NOMO-1 treated with dmso at 0.1 percent for 144 hours (cell line): Measurements from ENCODE around the gene STMP1.
A peak's percentile ranks its signal among the peaks of the same experiment; 100 is the strongest.
"Not testable (repeated sequence)": the region's sequence is repeated elsewhere in the genome, so short reads cannot be mapped to it uniquely, and the experiment has no call there.

Experiments used
- DNase-seq: peaks from one replicate; lab custom pipeline; 2025; ENCODE audit not compliant: unreplicated experiment; lab: John Stamatoyannopoulos, UW

Gene STMP1

GRCh38 chr7:135662373-135663114 is at the start of gene STMP1:
Gene STMP1 (plus strand): TSS chr7:135662514.
- DNase-seq: peak; percentile 34

- DNase-seq: no peak
These were observed 46.2 kb upstream of the STMP1 start for GRCh38 chr7:135616136-135616535.

GRCh38 chr7:135617781-135618180 is 44.5 kb upstream of the STMP1 start:
- DNase-seq: no peak

GRCh38 chr7:135618510-135618909 is 43.8 kb upstream of the STMP1 start:
- DNase-seq: no peak

DNA sequence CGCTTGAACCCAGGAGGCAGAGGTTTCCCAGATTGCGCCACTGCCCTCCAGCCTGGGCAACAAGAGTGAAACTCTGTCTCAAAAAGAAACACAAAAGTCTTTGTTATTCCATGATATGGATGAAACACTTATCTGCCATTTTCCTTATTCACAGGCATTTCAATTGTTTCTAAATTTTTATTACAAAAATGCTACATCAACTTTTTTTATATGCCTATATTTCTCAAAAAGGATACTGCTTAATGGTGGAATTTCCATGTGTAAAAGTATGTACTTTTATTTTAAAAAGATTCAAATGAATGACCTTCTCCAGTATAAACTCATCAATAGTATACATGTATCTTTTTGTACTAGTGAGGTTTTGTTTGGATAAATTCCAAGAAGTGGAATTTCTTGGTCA is 41.9 kb upstream of the STMP1 start:
- no peak for DNase-seq

GRCh38 chr7:135620980-135621850 is 41.1 kb upstream of the STMP1 start:
- no peak for DNase-seq

- no peak for DNase-seq
These were observed 28.0 kb upstream of the STMP1 start for GRCh38 chr7:135634191-135634878.

DNA sequence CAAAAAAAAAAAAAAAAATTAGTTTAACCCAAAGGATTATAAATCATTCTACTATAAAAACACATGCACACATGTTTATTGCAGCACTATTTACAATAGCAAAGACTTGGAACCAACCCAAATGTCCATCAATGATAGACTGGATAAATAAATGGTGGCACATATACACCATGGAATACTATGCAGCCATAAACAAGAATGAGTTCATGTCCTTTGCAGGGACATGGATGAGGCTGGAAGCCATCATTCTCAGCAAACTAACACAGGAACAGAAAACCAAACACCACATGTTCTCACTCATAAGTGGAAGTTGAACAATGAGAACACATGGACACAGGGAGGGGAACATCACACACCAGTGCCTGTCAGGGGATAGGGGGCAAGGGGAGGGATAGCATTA is 22.6 kb upstream of the STMP1 start:
- DNase-seq: not testable (repeated sequence)

DNA sequence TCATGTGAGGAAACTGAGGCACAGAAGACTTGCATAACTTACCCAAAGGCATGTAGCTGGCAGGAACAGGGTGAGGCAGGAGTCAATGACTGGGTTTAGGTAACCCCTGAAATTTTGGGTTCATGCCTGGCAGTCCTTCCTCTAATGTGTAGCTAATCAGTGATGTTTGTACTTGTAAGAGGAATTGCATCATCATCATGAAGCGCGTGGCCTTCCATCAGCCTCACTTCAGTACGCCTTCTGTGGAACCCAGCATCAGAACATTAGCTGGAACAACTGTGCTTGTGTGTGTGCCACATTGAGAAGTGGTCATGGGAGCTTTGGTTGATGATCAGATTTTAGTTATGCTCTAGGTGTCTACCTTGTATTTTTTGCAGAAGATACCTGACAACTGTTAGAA is 18.2 kb upstream of the STMP1 start:
- DNase-seq: no peak

- DNase-seq: no peak
These were observed 17.6 kb upstream of the STMP1 start for GRCh38 chr7:135644729-135645128.

DNA sequence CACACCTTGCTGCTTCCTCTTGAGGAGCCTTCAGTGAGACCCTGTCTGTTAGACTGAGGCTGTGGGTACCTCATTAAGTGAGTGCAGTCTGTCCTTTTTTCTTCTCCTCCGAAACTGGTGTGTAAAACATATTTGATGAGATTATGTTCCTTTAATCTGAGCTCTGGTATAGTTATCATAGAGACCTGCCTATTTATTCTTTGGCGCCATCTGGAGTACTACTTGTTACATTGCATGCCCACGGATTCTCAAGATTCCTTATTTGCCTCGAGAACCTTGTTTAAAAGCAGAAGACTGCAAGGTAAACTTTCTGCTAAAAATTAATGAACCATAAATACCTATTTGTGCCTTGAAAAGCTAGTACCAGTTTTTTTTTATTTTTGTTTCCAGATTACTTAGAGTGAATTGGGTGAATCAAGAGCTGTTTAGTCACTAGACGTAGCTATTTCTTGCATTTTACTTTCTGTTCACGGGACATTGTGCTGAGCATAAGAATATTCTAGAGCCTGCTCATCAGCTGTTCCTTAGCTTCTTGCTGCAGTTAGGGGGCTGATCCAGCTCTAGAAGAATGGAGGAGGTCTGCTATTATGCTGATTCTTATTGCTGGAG is 16.9 kb upstream of the STMP1 start:
- no peak for DNase-seq

GRCh38 chr7:135647755-135648154 is 14.6 kb upstream of the STMP1 start:
- DNase-seq: no peak

DNA sequence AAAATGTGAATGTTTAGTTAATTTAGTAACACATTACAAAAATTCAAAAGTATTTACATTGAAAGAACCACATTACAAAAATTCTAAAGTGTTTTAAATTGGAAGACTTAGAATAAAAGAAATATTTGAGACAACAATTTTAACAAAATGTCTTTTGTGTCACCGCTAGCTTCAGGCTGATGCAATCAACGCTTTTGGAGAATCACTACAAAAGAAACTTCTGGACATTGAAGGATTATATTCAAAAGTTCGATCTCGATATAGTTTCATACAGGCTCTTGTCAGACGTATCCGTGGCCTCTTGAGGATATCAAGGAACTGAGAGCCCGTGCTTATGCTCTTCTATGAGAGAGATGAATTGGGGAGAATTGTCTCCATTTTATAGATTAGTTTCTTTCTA is 14.1 kb upstream of the STMP1 start:
- DNase-seq: no peak

DNA sequence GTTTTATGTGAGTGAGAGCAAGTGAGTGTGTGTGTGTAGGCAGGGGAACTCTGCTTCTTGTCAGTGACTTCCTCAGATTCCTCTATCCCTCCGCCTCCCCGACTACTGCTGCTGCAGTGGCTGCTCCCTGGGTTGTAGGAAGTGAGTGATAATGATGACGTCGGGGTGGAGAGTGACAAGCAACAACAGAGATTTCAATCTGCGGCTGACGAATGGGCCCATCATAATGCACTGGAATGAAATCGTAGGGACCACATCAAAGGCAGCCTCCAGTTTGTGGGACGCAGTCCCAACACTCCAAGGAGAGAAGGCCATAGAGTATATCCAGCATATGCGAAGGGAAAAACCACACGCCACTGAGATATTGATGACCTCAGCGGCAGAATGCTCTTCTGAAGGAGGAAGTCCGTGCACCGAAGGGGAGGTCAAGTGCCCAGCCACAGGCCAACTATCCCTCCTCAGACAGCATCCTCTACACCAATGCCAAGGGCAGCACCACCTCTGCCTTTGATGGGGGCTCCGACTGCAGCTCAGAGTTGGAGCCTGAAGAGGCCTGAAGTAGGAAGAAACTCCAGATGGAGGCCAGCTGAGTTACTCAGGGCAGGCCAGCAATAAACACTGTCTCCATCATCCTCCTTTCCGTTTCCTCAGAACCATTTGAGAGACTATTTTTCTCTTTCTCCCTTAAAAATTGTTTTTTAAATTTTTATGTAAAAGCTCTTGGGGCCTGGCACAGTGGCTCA is 11.3 kb upstream of the STMP1 start:
- DNase-seq: no peak

DNA sequence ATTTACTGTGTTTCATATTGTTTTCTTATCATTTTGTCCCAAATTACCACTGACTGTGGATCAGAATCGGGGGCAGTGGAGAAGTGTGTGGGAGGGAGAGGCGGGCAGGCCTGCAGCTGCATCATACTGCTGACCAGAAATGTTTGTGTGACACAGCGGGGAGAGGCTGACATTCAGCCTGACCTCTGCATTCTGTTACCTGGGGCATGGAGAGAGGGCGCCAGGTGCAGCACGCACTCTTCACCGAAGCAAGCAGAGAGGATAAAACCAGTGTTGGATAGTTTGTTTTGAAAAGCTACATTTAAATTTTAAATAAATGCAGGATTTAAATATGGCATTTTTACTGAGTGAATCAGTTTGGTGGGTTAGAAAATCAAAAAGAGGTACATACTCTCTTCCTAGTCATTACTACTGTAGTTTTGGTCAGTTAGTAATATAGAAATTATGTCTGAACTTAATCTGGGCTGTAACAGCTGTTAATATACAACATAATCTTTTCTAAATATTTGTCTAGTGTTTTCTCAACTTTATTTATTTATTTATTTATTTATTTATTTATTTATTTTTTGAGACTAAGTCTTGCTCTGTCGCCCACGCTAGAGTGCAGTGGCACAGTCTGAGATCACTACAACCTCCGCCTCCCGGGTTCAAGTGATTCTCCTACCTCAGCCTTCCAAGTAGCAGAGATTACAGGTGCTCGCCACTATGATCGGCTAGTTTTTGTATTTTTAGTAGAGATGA is 8.8 kb upstream of the STMP1 start:
- DNase-seq: no peak

DNA sequence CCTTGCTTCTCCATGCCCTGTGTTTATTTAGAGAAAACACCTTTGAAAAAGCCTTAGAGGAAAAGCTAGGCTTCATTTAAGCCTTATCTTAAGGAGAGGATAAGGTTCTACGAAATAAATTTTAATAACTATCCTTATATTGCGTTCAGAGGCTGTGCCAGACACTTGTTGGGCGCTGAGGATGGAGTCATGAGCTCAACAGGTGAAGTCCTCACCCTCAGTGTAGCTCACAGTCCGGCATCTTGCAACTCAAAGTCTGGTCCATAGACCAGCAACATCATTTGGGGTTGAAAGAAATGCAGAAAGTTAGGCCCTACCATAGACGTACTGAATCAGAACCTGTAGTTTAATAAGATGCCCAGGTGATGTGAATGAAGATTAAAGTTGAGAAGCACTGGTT is 3.8 kb upstream of the STMP1 start:
- DNase-seq: no peak

DNA sequence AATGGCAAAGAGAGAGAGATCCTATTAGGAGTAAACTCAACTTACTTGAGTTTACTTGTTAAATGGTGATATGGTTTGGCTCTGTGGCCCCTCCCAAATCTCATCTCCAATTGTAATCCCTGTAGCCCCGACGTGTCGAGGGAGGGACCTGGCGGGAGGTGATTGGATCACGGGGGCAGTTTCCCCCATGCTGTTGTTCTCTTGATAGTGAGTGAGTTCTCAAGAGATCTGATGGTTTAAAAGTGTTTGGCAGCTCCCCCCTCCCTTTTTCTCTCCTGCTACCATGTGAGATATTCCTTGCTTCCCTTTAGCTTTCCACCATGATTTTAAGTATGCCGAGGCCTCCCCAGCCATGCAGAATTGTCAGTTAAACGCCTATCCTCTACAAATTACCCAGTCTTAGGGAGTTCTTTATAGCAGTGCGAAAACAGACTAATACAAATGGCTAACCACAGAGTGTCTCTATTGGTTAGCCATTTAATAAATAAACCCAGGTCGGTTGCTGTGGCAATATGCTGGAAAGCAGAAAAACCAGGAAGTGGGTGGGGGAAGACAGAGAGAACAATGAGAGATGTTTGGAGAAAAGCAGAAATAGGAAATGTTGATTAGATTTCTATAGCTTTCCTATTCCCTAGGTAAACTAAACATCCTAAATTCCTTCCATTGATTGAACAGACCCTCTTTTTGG is 3.0 kb upstream of the STMP1 start:
- no peak for DNase-seq

GRCh38 chr7:135661311-135662122 is 797 bp upstream of the STMP1 start:
- DNase-seq: no peak

- DNase-seq: no peak
These were observed 266 bp upstream of the STMP1 start for GRCh38 chr7:135662123-135662372.
